Loucy (cell line): ENCODE measurements around the gene DENR.

Experiments
- CTCF ChIP-seq: fragments of 200-600 bp; sonication (generic); conservative IDR thresholded peaks from 2 replicates; pipeline ENCODE4 v1.5.1; 2014; ENCODE audit warnings: mild to moderate bottlenecking, antibody characterized with exemption, low read length
- EZH2phosphoT487 ChIP-seq: fragments of 200-600 bp; IDR thresholded peaks from 2 replicates; pipeline ENCODE4 v1.6.1; 2018; ENCODE audit warnings: antibody characterized with exemption, mild to moderate bottlenecking, moderate library complexity, borderline replicate concordance

GRCh38 chr12:122789637-122790036 lies 37.0 kb downstream of the DENR start:
- TF ChIP-seq CTCF (no peak), EZH2phosphoT487 (no peak)
